Mucosa of rectum (tissue), 2 donors: ENCODE data around the gene APOA4.

Experiments used
- H3K27ac ChIP-seq, 2 donors: one replicate each; pipeline ENCODE4 v1.7.0; 2013; ENCODE audit warnings: inconsistent platforms in 2 of 2, low read depth in 2 of 2, low read length in 2 of 2
- H3K27me3 ChIP-seq, 2 donors: one replicate each; pipeline ENCODE4 v1.7.0; 2013; ENCODE audit warnings: low read length in 2 of 2; ENCODE audit not compliant: control insufficient read depth in 2 of 2, insufficient read depth in 2 of 2
- H3K36me3 ChIP-seq, 2 donors: one replicate each; pipeline ENCODE4 v1.7.0; 2013; ENCODE audit warnings: low read length in 2 of 2; ENCODE audit not compliant: control insufficient read depth in 2 of 2, insufficient read depth in 2 of 2
- H3K4me1 ChIP-seq, 2 donors: one replicate each; pipeline ENCODE4 v1.7.0; 2013; ENCODE audit warnings: low read length in 2 of 2, mild to moderate bottlenecking in 1 of 2; ENCODE audit not compliant: control insufficient read depth in 2 of 2, insufficient read depth in 2 of 2
- H3K4me3 ChIP-seq, 2 donors: one replicate each; pipeline ENCODE4 v1.7.0; 2013; ENCODE audit warnings: low read length in 2 of 2
- H3K9ac ChIP-seq, 2 donors: one replicate each; pipeline ENCODE4 v1.7.0; 2013; ENCODE audit warnings: low read length in 2 of 2, low read depth in 1 of 2, mild to moderate bottlenecking in 1 of 2
- H3K9me3 ChIP-seq, 2 donors: one replicate each; pipeline ENCODE4 v1.7.0; 2013; ENCODE audit warnings: low read length in 2 of 2; ENCODE audit not compliant: control insufficient read depth in 2 of 2
- donor health status: healthy.
- donor health status: Normal muscosa, but diverticular disease.

APOA4 gene

GRCh38 chr11:116851626-116852025, 28.5 kb upstream of the APOA4 start:
- H3K9ac ChIP-seq, result peak overlapping the region in 1 of 2 donors; percentile 56
- no peak overlapping the region for H3K4me3 ChIP-seq
- no peaks in the 10 kb centered on the region for H3K27me3 ChIP-seq
- H3K9me3 ChIP-seq, result no peaks in the 10 kb centered on the region
- peaks cover 15 to 35% of the 10 kb centered on the region in 2 donors for H3K36me3 ChIP-seq
- H3K4me1 ChIP-seq, result peaks cover 31 to 36% of the 10 kb centered on the region in 2 donors
- H3K27ac ChIP-seq, result peak overlapping the region; percentile 46 to 64

- Histone ChIP-seq H3K9me3 (no peaks in the 10 kb centered on the region), H3K4me3 (no peak overlapping the region), H3K36me3 (peaks cover 32 to 48% of the 10 kb centered on the region in 2 donors), H3K9ac (no peak overlapping the region), H3K4me1 (peaks cover 29 to 36% of the 10 kb centered on the region in 2 donors), H3K27me3 (no peaks in the 10 kb centered on the region), H3K27ac (no peak overlapping the region)
Observed at GRCh38 chr11:116849486-116849885, 26.4 kb upstream of the APOA4 start.

- Histone ChIP-seq H3K9me3 (no peaks in the 10 kb centered on the region), H3K36me3 (peaks cover 32 to 48% of the 10 kb centered on the region in 2 donors), H3K27me3 (no peaks in the 10 kb centered on the region), H3K4me3 (no peak overlapping the region), H3K27ac (no peak overlapping the region), H3K9ac (no peak overlapping the region), H3K4me1 (peaks cover 25 to 31% of the 10 kb centered on the region in 2 donors)
Observed at GRCh38 chr11:116849060-116849459, 26.0 kb upstream of the APOA4 start.

GRCh38 chr11:116847612-116848011, 24.5 kb upstream of the APOA4 start:
- Histone ChIP-seq H3K4me3 (no peak overlapping the region), H3K4me1 (peaks cover 11 to 17% of the 10 kb centered on the region in 2 donors), H3K9ac (no peak overlapping the region), H3K36me3 (peaks cover 32 to 54% of the 10 kb centered on the region in 2 donors), H3K9me3 (no peaks in the 10 kb centered on the region), H3K27me3 (no peaks in the 10 kb centered on the region), H3K27ac (no peak overlapping the region)

- Histone ChIP-seq H3K36me3 (peaks cover 32 to 51% of the 10 kb centered on the region in 2 donors), H3K9me3 (no peaks in the 10 kb centered on the region), H3K4me3 (no peak overlapping the region), H3K27ac (no peak overlapping the region), H3K27me3 (no peaks in the 10 kb centered on the region), H3K4me1 (no peaks in the 10 kb centered on the region), H3K9ac (no peak overlapping the region)
Observed at GRCh38 chr11:116844722-116845121, 21.6 kb upstream of the APOA4 start.

- Histone ChIP-seq H3K27me3 (no peaks in the 10 kb centered on the region), H3K9ac (no peak overlapping the region), H3K4me1 (no peaks in the 10 kb centered on the region), H3K4me3 (no peak overlapping the region), H3K27ac (no peak overlapping the region), H3K9me3 (no peaks in the 10 kb centered on the region), H3K36me3 (peaks cover 25 to 40% of the 10 kb centered on the region in 2 donors)
Observed at GRCh38 chr11:116843661-116844060, 20.6 kb upstream of the APOA4 start.

- H3K4me1 ChIP-seq, result no peaks in the 10 kb centered on the region
- no peak overlapping the region for H3K27ac ChIP-seq
- H3K27me3 ChIP-seq, result no peaks in the 10 kb centered on the region
Observed at GRCh38 chr11:116842909-116843308, 19.8 kb upstream of the APOA4 start.

GRCh38 chr11:116842117-116842516, 19.0 kb upstream of the APOA4 start:
- H3K4me3 ChIP-seq, result no peak overlapping the region
- H3K27me3 ChIP-seq, result no peaks in the 10 kb centered on the region
- no peak overlapping the region for H3K27ac ChIP-seq
- H3K9ac ChIP-seq, result no peak overlapping the region
- H3K9me3 ChIP-seq, result no peaks in the 10 kb centered on the region
- H3K36me3 ChIP-seq, result peaks cover 22 to 29% of the 10 kb centered on the region in 2 donors
- H3K4me1 ChIP-seq, result no peaks in the 10 kb centered on the region

More at GRCh38 chr11:116842909-116843308, 19.8 kb upstream of the APOA4 start:
- Histone ChIP-seq H3K4me3 (no peak overlapping the region), H3K36me3 (peaks cover 25 to 37% of the 10 kb centered on the region in 2 donors), H3K9me3 (no peaks in the 10 kb centered on the region), H3K9ac (no peak overlapping the region)

- H3K9me3 ChIP-seq, result no peaks in the 10 kb centered on the region
- H3K27me3 ChIP-seq, result no peaks in the 10 kb centered on the region
- peaks cover 0 to 5% of the 10 kb centered on the region in 2 donors for H3K4me1 ChIP-seq
- H3K27ac ChIP-seq, result no peak overlapping the region
- H3K4me3 ChIP-seq, result no peak overlapping the region
- H3K36me3 ChIP-seq, result peaks cover 10 to 17% of the 10 kb centered on the region in 2 donors
- no peak overlapping the region for H3K9ac ChIP-seq
Observed at GRCh38 chr11:116840746-116841296, 17.7 kb upstream of the APOA4 start.

GRCh38 chr11:116840224-116840745, 17.2 kb upstream of the APOA4 start:
- Histone ChIP-seq H3K9me3 (no peaks in the 10 kb centered on the region), H3K9ac (no peak overlapping the region), H3K4me1 (peaks cover 0 to 7% of the 10 kb centered on the region in 2 donors), H3K4me3 (no peak overlapping the region), H3K27ac (no peak overlapping the region), H3K36me3 (peaks cover 5 to 12% of the 10 kb centered on the region in 2 donors), H3K27me3 (no peaks in the 10 kb centered on the region)
